ENCODE measurements around the gene MYL9.

MYL9 gene

DNA sequence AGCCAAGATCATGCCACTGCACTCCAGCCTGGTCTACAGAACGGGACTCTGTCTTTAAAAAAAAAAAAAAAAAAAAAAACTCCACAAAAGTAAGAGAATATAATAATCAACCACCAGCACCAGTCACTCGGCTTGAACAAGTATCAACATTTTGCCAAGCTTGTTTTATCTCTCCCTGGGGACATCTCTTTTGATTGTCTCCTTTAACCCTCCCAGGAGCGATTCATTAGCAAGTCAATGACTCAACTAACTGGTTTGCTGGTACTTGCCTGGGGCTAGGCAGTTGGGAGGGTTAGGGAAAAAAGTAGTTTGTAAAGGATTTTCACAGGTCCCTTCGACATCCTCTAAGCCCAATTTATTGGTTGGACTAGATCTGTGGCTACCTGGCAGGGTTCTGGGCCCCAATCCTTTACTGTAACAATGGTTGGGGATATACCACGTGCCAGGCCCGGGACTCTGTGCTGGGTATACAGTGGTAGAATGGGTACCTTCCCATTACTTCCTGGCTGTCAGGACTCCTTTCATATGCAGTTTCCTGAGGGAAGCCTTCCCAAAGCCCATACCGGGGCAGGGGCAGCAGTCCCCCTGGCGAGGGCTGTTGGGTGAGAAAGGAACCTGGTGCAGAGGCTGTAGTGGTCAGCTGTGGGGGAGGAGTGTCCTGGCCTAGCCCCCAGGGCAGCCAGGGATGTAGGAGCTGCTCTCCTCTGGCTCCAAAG, 44.2 kb downstream of the MYL9 start:
- TF ChIP-seq, protein P1, sequence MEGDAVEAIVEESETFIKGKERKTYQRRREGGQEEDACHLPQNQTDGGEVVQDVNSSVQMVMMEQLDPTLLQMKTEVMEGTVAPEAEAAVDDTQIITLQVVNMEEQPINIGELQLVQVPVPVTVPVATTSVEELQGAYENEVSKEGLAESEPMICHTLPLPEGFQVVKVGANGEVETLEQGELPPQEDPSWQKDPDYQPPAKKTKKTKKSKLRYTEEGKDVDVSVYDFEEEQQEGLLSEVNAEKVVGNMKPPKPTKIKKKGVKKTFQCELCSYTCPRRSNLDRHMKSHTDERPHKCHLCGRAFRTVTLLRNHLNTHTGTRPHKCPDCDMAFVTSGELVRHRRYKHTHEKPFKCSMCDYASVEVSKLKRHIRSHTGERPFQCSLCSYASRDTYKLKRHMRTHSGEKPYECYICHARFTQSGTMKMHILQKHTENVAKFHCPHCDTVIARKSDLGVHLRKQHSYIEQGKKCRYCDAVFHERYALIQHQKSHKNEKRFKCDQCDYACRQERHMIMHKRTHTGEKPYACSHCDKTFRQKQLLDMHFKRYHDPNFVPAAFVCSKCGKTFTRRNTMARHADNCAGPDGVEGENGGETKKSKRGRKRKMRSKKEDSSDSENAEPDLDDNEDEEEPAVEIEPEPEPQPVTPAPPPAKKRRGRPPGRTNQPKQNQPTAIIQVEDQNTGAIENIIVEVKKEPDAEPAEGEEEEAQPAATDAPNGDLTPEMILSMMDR (IDR thresholded peaks at IDR 0.05) = no peak

DNA sequence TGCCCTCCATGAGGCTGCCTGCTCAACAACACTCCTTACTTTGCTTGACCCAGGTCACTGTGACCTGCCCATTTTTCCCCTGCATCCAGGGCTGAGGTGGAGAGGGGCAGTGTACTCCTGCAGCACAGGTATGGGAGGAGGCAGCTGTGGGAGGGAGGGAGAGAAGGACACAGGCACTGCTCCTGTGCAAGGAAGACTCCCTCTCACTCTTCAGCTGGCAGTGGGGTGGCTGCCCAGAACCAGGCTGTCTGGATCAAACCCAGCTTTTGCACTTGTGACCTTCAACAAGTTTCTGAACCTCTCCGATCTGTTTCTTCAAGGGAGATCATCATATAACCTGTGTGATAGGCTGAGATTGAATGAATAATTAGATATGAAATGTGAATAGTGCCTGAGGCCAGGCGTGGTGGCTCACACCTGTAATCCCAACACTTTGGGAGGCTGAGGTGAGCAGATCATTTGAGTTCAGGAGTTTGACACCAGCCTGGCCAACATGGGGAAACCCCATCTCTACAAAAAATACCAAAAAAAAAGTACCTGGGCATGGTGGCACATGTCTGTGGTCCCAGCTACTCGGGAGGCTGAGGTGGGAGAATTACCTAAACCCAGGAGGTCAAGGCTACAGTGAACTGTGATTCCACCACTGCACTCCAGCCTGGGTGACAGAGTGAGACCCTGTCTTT, 46.2 kb downstream of the MYL9 start:
- TF ChIP-seq, protein P1 (IDR thresholded peaks at IDR 0.05) = no peak

DNA sequence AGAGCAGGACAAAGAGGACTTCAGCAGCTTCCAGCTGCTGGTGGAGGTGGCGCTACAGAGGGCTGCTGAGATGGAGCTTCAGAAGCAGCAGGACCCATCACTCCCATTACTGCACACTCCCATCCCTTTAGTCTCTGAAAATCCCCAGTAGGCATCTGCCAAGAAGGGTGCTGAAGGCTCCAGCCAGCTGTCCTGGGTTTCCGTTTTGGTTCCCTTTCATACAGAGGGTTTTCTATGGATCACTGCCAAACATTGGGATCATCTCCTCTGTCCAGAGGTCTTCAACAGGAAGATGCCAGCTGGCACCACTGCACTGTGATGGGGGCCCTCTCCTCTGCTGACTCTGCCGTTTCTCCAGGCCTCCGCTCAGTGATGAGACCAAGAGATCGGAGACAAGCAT, 50.0 kb downstream of the MYL9 start:
- TF ChIP-seq, protein P1 (IDR thresholded peaks at IDR 0.05) = no peak

DNA sequence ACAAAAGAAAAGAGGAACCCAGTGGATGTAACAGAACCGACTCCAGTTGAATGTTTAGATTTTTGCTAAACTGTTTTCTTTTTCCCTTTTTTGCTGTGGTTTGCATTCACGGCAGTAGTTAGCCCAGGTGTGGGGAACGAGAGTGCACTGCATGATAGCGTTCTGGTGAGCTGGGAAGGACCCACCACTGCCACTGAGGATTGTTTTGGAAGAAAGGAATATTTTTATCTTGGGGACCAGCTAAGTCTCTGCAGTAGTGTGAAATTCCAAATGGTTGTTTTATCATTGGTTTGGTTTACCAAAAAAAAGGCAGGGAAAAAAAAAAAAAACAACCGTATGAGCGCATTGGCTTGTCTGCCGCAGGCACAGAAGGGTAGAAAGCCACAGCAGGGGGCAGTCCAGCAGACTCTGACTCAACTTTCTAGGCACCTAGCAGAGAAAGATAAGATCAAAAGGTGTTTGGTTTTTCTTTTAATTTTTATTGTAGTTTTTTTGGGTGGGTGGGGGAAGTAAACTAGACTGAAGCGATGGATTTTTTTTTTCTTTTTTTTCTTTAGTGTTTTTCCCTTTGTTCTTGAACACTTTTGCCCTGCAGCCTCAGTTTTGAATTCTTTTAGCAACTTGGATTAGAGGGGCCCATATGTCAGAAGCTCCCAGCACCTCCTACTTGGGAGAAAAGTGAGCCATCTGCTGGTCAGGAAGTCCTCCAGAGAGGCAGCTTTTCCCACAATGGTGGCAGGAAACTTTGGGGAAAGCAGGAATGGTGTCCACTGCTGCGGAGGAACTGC, 50.7 kb downstream of the MYL9 start:
- TF ChIP-seq, protein P1 (IDR thresholded peaks at IDR 0.05) = no peak; the same call in 1 of the 2 replicates

DNA sequence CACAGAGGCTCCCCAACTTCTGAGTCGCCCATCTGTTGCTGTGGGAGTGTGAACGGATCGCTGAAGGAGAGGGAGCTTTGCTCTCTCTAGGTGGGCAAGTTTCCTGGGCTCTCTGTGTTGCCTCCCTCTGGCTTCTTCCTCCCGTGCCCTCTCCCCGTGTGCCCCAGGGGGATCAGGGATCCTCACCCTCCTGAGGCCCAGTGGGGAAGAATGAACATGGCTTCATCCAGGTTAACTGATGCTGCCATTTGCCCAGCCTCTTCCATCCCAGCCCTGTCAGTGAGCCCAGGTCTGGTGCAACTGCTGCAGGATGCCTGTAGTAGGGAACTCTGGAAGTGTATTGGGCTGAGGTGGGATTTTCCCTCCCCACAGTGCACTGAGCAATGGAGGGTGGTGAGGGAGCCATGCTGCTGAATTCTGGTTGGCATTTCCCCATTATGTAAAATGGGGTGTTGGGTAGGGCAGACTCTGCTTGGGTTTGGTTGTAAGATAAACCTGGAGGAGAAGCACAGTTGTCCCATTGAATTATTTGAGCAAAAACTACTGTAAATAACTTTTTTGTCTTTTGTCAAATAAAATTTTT, 52.1 kb downstream of the MYL9 start:
- TF ChIP-seq, protein P1 (IDR thresholded peaks at IDR 0.05) = no peak

DNA sequence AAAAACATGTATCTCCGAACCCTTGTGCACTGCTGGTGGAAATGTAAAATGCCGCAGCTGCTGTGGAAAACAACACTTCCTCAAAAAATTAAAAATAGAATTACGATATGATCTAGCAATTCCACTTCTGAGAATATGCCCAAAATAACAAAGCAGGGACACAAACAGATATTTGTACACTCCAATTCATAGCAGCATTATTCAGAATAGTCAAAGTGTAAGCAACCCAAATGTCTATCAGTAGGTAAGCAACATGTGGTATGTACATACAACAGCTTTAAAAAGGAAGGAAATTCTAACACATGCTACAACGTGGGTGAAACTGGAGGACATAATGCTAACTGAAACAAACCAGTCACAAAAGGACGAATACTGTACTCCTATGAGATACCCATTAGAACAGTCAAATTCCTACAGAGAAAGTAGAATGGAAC, 58.6 kb downstream of the MYL9 start:
- TF ChIP-seq, protein P1 (IDR thresholded peaks at IDR 0.05) = no peak

All from LNCAP (cell line).